ENCODE measurements around the gene NUDT9. TPM values are rescaled to one million over a fixed set of nuclear protein-coding genes. Genes with fewer than 3 reads are reported as not detected.
A peak's percentile ranks its signal among the peaks of the same experiment; 100 is the strongest.
"Not testable (repeated sequence)": the region's sequence is repeated elsewhere in the genome, so short reads cannot be mapped to it uniquely, and the experiment has no call there.

Gene NUDT9
- total RNA-seq, 1 experiment from 2014 or later: 25.4 TPM

DNA sequence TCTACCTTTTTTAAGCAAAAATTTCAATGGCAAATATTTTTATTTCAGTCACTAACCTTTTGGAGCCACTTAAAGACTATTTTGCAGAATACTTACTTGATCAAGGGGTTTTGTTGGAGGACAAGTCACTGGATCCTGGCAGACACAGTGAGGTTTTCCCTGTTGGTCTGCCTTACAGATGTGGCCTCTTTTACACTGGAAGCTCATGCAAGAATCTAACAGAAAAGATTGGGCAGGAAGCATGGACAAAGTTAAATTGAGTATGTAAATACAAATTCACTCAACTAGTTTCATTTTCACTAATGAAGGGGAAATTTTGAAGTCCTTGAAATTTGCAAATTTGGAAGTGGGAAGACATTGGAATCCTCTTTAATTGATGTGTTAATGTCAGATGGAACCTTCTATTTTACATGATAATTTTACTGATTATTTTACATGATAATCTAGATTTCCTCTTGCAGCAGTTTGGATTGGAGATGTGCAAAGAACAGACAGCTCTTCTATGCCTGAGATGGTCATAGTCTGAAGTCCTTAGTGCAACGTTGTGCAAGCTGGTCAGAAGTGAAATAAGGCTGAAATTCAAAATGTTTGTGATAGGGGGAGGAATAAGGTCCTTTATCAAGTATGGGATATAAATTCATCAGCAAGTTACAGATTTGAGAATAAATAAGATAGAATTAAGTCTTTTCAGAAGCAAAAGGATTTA lies 68.4 kb downstream of the NUDT9 start:
- peaks cover 21% of the 10 kb centered on the region for H3K4me1 Mint-ChIP-seq
- peak overlapping the region; percentile 11 for H3K4me3 Mint-ChIP-seq
- H3K9me3 Mint-ChIP-seq: peaks cover 47% of the 10 kb centered on the region
- POLR2A ChIA-PET: no interaction called here
- TF ChIP-seq, protein P1, sequence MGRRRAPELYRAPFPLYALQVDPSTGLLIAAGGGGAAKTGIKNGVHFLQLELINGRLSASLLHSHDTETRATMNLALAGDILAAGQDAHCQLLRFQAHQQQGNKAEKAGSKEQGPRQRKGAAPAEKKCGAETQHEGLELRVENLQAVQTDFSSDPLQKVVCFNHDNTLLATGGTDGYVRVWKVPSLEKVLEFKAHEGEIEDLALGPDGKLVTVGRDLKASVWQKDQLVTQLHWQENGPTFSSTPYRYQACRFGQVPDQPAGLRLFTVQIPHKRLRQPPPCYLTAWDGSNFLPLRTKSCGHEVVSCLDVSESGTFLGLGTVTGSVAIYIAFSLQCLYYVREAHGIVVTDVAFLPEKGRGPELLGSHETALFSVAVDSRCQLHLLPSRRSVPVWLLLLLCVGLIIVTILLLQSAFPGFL (CRISPR knock-in tag; IDR thresholded peaks at IDR 0.05; ENCODE audit: borderline replicate concordance): no peak
- ATAC-seq: no peak
- peak overlapping the region; percentile 81 for H3K27ac Mint-ChIP-seq
- DNase-seq (ENCODE audit: low spot score): no peak
- H3K36me3 Mint-ChIP-seq: peaks cover 34% of the 10 kb centered on the region
- CTCF ChIA-PET: interaction anchor here (1.0 to 1.3 kb wide), 2 partner anchors 15 to 53 kb away, joined by 3 to 4 read pairs; no protein-coding TSS in a partner anchor
- no peaks in the 10 kb centered on the region; the same call in 1 of the 2 replicates for H3K27me3 Mint-ChIP-seq (ENCODE audit: low read depth)

DNA sequence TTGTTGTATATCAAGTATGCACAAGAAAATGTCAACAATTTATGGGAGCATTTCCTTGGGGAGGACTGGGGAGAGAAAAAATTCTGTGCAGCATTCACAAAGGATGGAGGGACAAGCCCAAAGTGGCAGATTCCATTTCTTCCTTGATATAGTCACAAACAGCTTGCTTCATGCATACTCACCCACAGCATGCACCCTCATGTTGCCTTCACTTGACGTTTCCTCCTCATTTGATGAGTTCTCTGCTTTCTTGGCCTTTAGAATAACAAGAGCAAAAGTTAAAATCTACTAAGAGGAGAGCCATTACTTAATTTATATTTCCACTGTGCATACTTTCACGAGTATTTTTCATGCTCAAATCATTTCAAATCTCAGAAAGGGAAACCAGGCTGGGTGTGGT lies 69.1 kb downstream of the NUDT9 start:
- H3K27ac Mint-ChIP-seq: no peak overlapping the region
- no peaks in the 10 kb centered on the region for H3K27me3 Mint-ChIP-seq (ENCODE audit: low read depth)
- TF ChIP-seq, protein P2, sequence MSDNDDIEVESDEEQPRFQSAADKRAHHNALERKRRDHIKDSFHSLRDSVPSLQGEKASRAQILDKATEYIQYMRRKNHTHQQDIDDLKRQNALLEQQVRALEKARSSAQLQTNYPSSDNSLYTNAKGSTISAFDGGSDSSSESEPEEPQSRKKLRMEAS (CRISPR knock-in tag; IDR thresholded peaks at IDR 0.05): peak; percentile 31; the same call in 1 of the 2 replicates
- TF ChIP-seq, protein P3, sequence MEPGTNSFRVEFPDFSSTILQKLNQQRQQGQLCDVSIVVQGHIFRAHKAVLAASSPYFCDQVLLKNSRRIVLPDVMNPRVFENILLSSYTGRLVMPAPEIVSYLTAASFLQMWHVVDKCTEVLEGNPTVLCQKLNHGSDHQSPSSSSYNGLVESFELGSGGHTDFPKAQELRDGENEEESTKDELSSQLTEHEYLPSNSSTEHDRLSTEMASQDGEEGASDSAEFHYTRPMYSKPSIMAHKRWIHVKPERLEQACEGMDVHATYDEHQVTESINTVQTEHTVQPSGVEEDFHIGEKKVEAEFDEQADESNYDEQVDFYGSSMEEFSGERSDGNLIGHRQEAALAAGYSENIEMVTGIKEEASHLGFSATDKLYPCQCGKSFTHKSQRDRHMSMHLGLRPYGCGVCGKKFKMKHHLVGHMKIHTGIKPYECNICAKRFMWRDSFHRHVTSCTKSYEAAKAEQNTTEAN (CRISPR knock-in tag; IDR thresholded peaks at IDR 0.05): no peak
- ChIA-PET CTCF (no interaction called here), POLR2A (no interaction called here)
- ATAC-seq: no peak
- DNase-seq (ENCODE audit: low spot score): no peak
- peaks cover 28% of the 10 kb centered on the region for H3K36me3 Mint-ChIP-seq
- no peak overlapping the region for H3K4me3 Mint-ChIP-seq
- H3K9me3 Mint-ChIP-seq: peaks cover 42% of the 10 kb centered on the region
- H3K4me1 Mint-ChIP-seq: peaks cover 21% of the 10 kb centered on the region

DNA sequence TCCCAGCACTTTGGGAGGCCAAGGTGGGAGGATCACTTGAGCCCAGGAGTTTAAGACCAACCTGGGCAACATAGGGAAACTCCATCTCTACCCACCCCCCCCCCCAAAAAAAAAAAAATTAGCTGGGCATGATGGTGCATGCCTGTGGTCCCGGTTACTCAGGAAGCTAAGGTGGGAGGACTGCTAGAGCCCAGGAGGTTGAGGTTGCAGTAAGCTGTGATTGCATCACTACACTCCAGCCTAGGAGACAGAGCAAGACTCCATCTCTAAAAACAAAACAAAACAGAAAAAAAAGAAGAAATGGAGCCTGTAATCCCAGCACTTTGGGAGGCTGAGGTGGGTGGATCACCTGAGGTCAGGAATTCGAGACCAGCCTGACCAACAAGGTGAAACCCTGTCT lies 69.5 kb downstream of the NUDT9 start:
- DNase-seq (ENCODE audit: low spot score); POLR2A ChIA-PET; H3K27ac Mint-ChIP-seq; H3K4me3 Mint-ChIP-seq; ATAC-seq; H3K27me3 Mint-ChIP-seq (ENCODE audit: low read depth): not testable (repeated sequence)
- H3K36me3 Mint-ChIP-seq: peaks cover 28% of the 10 kb centered on the region
- CTCF ChIA-PET: interaction anchor here (0.5 kb wide), 1 partner anchor 541 kb away, joined by 3 read pairs; no protein-coding TSS in a partner anchor
- peaks cover 21% of the 10 kb centered on the region for H3K4me1 Mint-ChIP-seq
- H3K9me3 Mint-ChIP-seq: peaks cover 40% of the 10 kb centered on the region

DNA sequence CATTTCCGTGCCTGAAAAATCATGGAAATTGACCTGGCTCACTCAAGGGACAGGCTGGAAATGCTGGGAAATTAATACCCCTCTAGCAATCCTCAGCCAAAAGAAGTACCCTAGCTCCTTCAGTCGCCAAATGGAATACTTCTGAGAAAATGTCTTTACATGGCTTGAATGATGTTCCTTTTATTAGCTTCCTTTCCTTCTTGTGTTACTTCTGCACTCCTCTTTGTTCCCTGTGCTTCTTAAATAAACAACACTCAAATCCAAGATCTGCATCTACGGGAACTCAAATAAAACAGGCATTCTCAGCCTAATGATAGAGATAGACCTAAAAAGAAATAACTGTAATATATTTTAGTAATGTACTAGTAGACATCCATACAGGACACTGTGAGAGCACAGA lies 70.7 kb downstream of the NUDT9 start:
- POLR2A ChIA-PET: no interaction called here
- no peak for DNase-seq (ENCODE audit: low spot score)
- Mint-ChIP-seq H3K27me3 (ENCODE audit: low read depth) (no peaks in the 10 kb centered on the region), H3K36me3 (peaks cover 18% of the 10 kb centered on the region), H3K9me3 (peaks cover 27% of the 10 kb centered on the region), H3K27ac (no peak overlapping the region), H3K4me3 (no peak overlapping the region), H3K4me1 (peaks cover 21% of the 10 kb centered on the region)
- no peak for ATAC-seq
- CTCF ChIA-PET: no interaction called here
- no peak for TF ChIP-seq CREB1 (CRISPR knock-in tag; IDR thresholded peaks at IDR 0.05)
- TF ChIP-seq, protein P4, sequence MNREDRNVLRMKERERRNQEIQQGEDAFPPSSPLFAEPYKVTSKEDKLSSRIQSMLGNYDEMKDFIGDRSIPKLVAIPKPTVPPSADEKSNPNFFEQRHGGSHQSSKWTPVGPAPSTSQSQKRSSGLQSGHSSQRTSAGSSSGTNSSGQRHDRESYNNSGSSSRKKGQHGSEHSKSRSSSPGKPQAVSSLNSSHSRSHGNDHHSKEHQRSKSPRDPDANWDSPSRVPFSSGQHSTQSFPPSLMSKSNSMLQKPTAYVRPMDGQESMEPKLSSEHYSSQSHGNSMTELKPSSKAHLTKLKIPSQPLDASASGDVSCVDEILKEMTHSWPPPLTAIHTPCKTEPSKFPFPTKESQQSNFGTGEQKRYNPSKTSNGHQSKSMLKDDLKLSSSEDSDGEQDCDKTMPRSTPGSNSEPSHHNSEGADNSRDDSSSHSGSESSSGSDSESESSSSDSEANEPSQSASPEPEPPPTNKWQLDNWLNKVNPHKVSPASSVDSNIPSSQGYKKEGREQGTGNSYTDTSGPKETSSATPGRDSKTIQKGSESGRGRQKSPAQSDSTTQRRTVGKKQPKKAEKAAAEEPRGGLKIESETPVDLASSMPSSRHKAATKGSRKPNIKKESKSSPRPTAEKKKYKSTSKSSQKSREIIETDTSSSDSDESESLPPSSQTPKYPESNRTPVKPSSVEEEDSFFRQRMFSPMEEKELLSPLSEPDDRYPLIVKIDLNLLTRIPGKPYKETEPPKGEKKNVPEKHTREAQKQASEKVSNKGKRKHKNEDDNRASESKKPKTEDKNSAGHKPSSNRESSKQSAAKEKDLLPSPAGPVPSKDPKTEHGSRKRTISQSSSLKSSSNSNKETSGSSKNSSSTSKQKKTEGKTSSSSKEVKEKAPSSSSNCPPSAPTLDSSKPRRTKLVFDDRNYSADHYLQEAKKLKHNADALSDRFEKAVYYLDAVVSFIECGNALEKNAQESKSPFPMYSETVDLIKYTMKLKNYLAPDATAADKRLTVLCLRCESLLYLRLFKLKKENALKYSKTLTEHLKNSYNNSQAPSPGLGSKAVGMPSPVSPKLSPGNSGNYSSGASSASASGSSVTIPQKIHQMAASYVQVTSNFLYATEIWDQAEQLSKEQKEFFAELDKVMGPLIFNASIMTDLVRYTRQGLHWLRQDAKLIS (CRISPR knock-in tag; IDR thresholded peaks at IDR 0.05; ENCODE audit: borderline replicate concordance): no peak
- no peak for TF ChIP-seq ZNF138 (CRISPR knock-in tag; conservative IDR thresholded peaks at IDR 0.05)
- TF ChIP-seq, protein P2 (CRISPR knock-in tag; IDR thresholded peaks at IDR 0.05): no peak
- TF ChIP-seq, protein P5, sequence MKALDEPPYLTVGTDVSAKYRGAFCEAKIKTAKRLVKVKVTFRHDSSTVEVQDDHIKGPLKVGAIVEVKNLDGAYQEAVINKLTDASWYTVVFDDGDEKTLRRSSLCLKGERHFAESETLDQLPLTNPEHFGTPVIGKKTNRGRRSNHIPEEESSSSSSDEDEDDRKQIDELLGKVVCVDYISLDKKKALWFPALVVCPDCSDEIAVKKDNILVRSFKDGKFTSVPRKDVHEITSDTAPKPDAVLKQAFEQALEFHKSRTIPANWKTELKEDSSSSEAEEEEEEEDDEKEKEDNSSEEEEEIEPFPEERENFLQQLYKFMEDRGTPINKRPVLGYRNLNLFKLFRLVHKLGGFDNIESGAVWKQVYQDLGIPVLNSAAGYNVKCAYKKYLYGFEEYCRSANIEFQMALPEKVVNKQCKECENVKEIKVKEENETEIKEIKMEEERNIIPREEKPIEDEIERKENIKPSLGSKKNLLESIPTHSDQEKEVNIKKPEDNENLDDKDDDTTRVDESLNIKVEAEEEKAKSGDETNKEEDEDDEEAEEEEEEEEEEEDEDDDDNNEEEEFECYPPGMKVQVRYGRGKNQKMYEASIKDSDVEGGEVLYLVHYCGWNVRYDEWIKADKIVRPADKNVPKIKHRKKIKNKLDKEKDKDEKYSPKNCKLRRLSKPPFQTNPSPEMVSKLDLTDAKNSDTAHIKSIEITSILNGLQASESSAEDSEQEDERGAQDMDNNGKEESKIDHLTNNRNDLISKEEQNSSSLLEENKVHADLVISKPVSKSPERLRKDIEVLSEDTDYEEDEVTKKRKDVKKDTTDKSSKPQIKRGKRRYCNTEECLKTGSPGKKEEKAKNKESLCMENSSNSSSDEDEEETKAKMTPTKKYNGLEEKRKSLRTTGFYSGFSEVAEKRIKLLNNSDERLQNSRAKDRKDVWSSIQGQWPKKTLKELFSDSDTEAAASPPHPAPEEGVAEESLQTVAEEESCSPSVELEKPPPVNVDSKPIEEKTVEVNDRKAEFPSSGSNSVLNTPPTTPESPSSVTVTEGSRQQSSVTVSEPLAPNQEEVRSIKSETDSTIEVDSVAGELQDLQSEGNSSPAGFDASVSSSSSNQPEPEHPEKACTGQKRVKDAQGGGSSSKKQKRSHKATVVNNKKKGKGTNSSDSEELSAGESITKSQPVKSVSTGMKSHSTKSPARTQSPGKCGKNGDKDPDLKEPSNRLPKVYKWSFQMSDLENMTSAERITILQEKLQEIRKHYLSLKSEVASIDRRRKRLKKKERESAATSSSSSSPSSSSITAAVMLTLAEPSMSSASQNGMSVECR (CRISPR knock-in tag; IDR thresholded peaks at IDR 0.05; ENCODE audit: borderline replicate concordance): no peak

Data from WTC11 (cell line).